GM13977 (cell line): Measurements from ENCODE around the gene PRKCA.
"Not testable (repeated sequence)": the region's sequence is repeated elsewhere in the genome, so short reads cannot be mapped to it uniquely, and the experiment has no call there.

Experiments used
- DNase-seq: peaks from one replicate; pipeline ENCODE4 v3.0.0; 2012; ENCODE audit warnings: low spot score
- in situ Hi-C: fragments of 300-500 bp; cut with MboI; formaldehyde crosslinking; loops from one replicate; pipeline ENCODE4 v1.12.0; 2022; ENCODE audit warnings: low sequenced_read_pairs, low pct_unique_long_range_greater_than_20kb, mixed read lengths, inconsistent platforms; ENCODE audit not compliant: unreplicated experiment
- TF ChIP-seq, protein P1 (sequence below): IDR thresholded peaks from 2 replicates; pipeline ENCODE4 v1.5.1; 2012; ENCODE audit warnings: mild to moderate bottlenecking, control low read depth; ENCODE audit not compliant: insufficient read depth; ENCODE audit errors: extremely low read depth, missing control alignments

Gene PRKCA

DNA sequence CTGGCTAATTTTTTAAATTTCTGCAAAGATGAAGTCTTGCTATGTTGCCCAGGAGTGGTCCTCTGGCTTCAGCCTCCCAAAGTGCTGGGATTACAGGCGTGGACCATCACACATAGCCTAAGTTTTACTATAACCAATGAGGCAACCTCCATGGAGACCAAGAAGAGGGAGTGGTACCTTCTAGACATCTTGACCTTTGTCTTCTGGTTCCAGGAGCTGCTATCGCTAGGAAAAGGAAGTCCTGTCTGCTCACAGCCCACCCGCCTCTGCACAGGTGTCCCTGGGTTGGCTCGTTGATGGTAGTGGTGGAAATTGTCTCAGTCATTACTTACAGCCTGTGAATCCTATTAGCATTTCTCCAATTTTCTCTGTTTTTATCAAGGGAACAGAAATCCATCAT lies 169.7 kb downstream of the PRKCA start:
- no peak for DNase-seq
- in situ Hi-C loops = no loop called here

DNA sequence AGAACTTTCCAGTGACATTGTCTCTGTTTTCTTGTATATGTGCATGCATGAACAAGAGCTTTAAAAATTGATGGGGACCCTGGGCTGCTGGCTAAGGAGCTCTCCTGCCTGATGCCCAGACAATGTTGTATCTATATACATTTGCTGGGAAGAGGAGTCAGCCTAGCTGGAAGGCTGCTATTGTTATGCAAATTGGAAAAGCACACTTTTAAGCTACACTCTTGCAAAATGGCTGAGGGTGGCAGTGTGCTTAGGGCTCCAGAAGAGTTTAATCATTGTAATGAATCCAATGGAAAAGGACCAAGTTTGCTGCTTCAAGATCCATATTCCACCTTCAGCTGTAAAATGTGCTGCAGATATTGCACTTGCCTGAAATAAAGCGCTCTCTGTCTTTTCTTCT lies 171.8 kb downstream of the PRKCA start:
- TF ChIP-seq, protein P1, sequence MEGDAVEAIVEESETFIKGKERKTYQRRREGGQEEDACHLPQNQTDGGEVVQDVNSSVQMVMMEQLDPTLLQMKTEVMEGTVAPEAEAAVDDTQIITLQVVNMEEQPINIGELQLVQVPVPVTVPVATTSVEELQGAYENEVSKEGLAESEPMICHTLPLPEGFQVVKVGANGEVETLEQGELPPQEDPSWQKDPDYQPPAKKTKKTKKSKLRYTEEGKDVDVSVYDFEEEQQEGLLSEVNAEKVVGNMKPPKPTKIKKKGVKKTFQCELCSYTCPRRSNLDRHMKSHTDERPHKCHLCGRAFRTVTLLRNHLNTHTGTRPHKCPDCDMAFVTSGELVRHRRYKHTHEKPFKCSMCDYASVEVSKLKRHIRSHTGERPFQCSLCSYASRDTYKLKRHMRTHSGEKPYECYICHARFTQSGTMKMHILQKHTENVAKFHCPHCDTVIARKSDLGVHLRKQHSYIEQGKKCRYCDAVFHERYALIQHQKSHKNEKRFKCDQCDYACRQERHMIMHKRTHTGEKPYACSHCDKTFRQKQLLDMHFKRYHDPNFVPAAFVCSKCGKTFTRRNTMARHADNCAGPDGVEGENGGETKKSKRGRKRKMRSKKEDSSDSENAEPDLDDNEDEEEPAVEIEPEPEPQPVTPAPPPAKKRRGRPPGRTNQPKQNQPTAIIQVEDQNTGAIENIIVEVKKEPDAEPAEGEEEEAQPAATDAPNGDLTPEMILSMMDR = no peak
- no peak for DNase-seq
- in situ Hi-C loops = no loop called here

More for the DNA sequence above, 169.7 kb downstream of the PRKCA start:
- TF ChIP-seq, protein P1 = no peak

DNA sequence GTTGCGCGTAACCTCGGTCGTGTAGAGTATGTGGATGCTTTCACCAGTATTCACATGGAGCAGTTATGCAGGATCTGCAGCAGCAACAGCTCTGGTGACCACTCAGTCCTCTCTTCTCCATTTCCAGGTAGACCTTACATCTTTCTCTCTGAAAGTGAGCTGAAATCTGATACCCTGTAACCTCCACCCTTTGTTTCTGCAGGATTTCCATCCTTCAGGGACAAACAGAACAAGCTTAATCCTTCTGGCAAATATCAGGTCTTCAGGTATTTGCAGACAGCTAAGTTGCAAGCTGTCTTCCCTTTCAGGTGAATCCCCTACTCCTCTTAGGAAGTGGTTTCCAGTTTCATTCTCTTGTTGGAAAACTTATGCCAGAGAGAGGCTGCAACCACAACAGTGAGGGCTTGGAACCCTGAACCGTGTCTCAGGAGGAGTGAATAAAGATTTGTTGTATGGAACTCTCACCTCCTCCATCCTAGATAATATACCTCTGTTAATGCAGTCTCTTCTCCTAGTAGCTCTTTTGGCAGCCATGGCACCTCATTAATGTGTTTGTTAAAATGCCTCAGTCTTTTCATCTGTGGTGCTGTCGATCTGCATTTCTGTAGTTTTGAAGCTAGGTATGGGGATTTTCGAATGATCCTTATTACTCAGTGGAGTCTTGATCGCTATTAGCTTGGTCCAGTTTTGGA lies 172.5 kb downstream of the PRKCA start:
- no peak for DNase-seq
- TF ChIP-seq, protein P1 = no peak
- in situ Hi-C loops = no loop called here

DNA sequence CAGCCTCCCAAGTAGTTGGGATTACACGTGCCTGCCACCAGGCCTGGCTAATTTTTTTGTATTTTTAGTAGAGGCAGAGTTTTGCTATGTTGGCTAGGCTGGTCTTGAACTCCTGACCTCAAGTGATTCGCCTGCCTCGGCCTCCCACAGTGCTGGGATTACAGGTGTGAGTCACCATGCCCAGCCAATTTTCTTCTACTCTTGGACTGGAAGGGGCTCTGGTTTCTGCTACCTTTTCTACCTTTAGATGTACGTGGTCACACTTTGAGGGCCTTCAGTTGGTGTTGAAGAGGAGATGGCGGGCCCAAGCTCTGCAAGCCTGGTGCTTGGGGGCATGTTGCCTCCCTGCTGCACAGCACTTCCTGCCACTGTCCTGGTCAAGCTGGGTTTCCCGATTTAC lies 173.6 kb downstream of the PRKCA start:
- DNase-seq = no peak
- in situ Hi-C loops = no loop called here
- TF ChIP-seq, protein P1 = no peak

DNA sequence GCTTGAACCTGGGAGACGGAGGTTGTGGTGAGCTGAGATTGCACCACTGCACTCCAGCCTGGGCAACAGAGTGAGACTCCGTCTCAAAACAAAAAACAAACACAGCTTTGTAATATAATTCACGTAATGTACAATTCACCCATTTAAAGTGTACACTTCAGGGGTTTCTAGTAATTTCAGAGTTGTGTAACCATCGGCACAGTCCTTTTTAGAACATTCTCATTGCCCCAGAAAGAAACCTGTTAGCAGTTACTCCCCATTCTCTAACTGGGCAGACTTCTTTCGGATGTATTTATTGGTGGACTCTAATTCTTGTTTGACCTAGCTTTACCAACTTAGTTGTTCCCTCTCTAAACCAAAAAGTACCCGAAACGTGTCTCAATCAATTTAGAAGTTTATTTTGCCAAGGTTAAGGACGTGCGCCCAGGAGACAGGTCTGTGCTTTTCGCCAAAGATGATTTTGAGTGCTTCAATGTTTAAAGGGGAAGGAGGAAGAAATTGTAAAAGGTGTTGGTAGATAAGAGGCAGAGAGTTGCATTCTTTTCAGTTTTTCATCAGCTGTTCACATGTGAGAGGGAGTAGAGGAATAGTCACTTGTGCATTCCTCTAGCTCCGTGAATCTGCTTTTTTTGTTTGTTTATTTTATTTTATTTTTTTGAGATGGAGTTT lies 175.3 kb downstream of the PRKCA start:
- TF ChIP-seq, protein P1 = no peak
- no peak for DNase-seq
- in situ Hi-C loops = no loop called here

DNA sequence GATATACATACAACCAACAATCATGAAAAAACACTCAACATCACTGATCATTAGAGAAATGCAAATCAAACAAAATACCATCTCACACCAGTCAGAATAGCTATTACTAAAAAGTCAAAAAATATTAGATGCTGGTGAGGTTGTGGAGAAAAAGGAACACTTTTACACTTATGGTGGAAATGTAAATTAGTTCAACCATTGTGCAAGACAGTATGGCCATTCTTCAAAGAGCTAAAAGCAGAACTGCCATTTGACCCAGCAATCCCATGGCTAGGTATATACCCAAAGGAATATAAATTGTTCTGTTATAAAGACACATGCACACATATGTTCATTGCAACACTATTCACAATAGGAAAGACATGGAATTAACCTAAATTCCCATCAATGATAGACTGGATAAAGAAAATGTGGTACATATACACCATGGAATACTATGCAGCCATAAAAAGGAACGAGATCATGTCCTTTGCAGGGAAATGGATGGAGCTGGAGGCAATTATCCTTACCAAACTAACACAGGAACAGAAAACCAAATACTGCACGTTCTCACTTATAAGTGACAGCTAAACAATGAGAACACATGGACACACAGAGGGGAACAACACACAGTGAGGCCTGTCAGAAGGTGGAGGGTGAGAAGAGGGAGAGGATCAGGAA lies 176.9 kb downstream of the PRKCA start:
- in situ Hi-C loops, DNase-seq: not testable (repeated sequence)

DNA sequence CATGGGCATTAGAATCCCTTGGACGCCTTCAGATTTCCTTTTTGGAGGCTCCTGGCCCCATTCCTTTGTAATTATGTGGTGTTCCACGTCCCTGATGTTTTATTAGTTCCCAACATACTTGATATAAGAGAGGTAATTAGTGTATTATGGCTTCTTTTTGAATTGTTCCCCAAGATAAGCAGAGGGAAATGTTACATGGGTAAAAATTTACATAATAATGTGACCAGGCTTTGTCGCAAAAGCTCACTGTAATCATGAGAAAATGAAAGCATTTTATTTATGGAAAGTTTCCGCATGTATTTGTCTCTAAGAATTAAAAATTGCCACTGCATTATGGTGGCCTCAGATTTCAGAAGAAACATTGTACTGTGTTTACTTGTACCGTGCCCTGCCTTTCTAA lies 177.8 kb downstream of the PRKCA start:
- TF ChIP-seq, protein P1 = no peak
- in situ Hi-C loops = no loop called here
- no peak for DNase-seq
